Loucy (cell line): ENCODE data around the gene TOM1L2.

ENCODE experiments used
- H2AFZ ChIP-seq: fragments of 200-600 bp; sonication (generic); 2 replicates; pipeline ENCODE4 v1.6.0; 2016; ENCODE audit warnings: antibody characterized with exemption, mild to moderate bottlenecking, low read length, moderate library complexity
- H3F3A ChIP-seq: fragments of 200-600 bp; 2 replicates; pipeline ENCODE4 v1.6.0; 2016; ENCODE audit warnings: antibody characterized with exemption, low read depth, mild to moderate bottlenecking
- H3K27me3 ChIP-seq: fragments of 200-600 bp; sonication (generic); 2 replicates; pipeline ENCODE4 v1.6.1; 2014; ENCODE audit warnings: low read length, mild to moderate bottlenecking; ENCODE audit not compliant: insufficient read depth, poor library complexity, severe bottlenecking
- H3K36me3 ChIP-seq: fragments of 200-600 bp; sonication (generic); 2 replicates; pipeline ENCODE4 v1.6.1; 2016; ENCODE audit warnings: low read length; ENCODE audit not compliant: insufficient read depth
- H3K4me1 ChIP-seq: fragments of 200-600 bp; sonication (generic); 2 replicates; pipeline ENCODE4 v1.5.1; 2014; ENCODE audit warnings: low read length, mild to moderate bottlenecking; ENCODE audit not compliant: insufficient read depth, poor library complexity, severe bottlenecking
- H3K4me2 ChIP-seq: fragments of 200-600 bp; sonication (generic); 2 replicates; pipeline ENCODE4 v1.6.0; 2014; ENCODE audit warnings: antibody characterized with exemption, low read length, low read depth, mild to moderate bottlenecking; ENCODE audit not compliant: poor library complexity, severe bottlenecking
- H3K4me3 ChIP-seq: fragments of 200-600 bp; sonication (generic); 2 replicates; pipeline ENCODE4 v1.5.1; 2014; ENCODE audit warnings: low read length, mild to moderate bottlenecking, mixed read lengths; ENCODE audit not compliant: poor library complexity, severe bottlenecking
- H3K79me2 ChIP-seq: fragments of 200-600 bp; sonication (generic); 2 replicates; pipeline ENCODE4 v1.6.1; 2014; ENCODE audit warnings: low read length; ENCODE audit not compliant: insufficient read depth
- H3K9ac ChIP-seq: fragments of 200-600 bp; sonication (generic); 2 replicates; pipeline ENCODE4 v1.6.0; 2014; ENCODE audit warnings: mild to moderate bottlenecking, low read depth, low read length, moderate library complexity; ENCODE audit not compliant: poor library complexity, severe bottlenecking
- H3K9me2 ChIP-seq: fragments of 200-600 bp; sonication (generic); replicated peaks from 2 replicates; pipeline ENCODE4 v1.6.1; 2016; ENCODE audit warnings: low read depth, low read length, mixed read lengths
- H3K9me3 ChIP-seq: fragments of 200-600 bp; sonication (generic); 2 replicates; pipeline ENCODE4 v1.6.1; 2014; ENCODE audit warnings: mild to moderate bottlenecking, antibody characterized with exemption, low read length, low read depth; ENCODE audit not compliant: insufficient read depth
- H4K20me1 ChIP-seq: fragments of 200-600 bp; sonication (generic); 2 replicates; pipeline ENCODE4 v1.6.0; 2014; ENCODE audit warnings: antibody characterized with exemption, low read length, mild to moderate bottlenecking; ENCODE audit not compliant: insufficient read depth, poor library complexity, severe bottlenecking
- CTCF ChIP-seq: fragments of 200-600 bp; sonication (generic); conservative IDR thresholded peaks from 2 replicates; pipeline ENCODE4 v1.5.1; 2014; ENCODE audit warnings: mild to moderate bottlenecking, antibody characterized with exemption, low read length
- EZH2phosphoT487 ChIP-seq: fragments of 200-600 bp; IDR thresholded peaks from 2 replicates; pipeline ENCODE4 v1.6.1; 2018; ENCODE audit warnings: antibody characterized with exemption, mild to moderate bottlenecking, moderate library complexity, borderline replicate concordance

TOM1L2 gene

GRCh38 chr17:17855976-17856375 is 116.2 kb downstream of the TOM1L2 start:
- H3K79me2 ChIP-seq: no peaks in the 10 kb centered on the region
- no peak overlapping the region for H3K4me3 ChIP-seq
- H3F3A ChIP-seq: no peaks in the 10 kb centered on the region
- TF ChIP-seq EZH2phosphoT487 (no peak), CTCF (no peak)
- H4K20me1 ChIP-seq: no peaks in the 10 kb centered on the region
- no peaks in the 10 kb centered on the region for H3K9me3 ChIP-seq
- no peaks in the 10 kb centered on the region for H3K27me3 ChIP-seq
- H3K9ac ChIP-seq: no peak overlapping the region
- no peaks in the 10 kb centered on the region for H3K36me3 ChIP-seq
- H3K9me2 ChIP-seq: no peaks in the 10 kb centered on the region
- no peaks in the 10 kb centered on the region for H3K4me1 ChIP-seq
- no peak overlapping the region for H3K4me2 ChIP-seq
- no peak overlapping the region for H2AFZ ChIP-seq

- Histone ChIP-seq H3K9me2 (no peaks in the 10 kb centered on the region), H3K4me2 (no peak overlapping the region), H3K79me2 (no peaks in the 10 kb centered on the region), H4K20me1 (no peaks in the 10 kb centered on the region), H3K4me3 (no peak overlapping the region), H3K9ac (no peak overlapping the region), H2AFZ (no peak overlapping the region), H3F3A (no peaks in the 10 kb centered on the region), H3K9me3 (no peaks in the 10 kb centered on the region), H3K36me3 (no peaks in the 10 kb centered on the region), H3K4me1 (peaks cover 19% of the 10 kb centered on the region), H3K27me3 (no peaks in the 10 kb centered on the region)
- TF ChIP-seq CTCF (no peak), EZH2phosphoT487 (no peak)
Measured at GRCh38 chr17:17853811-17854447, 118.3 kb downstream of the TOM1L2 start.

- no peak overlapping the region for H3K4me3 ChIP-seq
- no peak overlapping the region for H2AFZ ChIP-seq
- H3F3A ChIP-seq: no peaks in the 10 kb centered on the region
- H3K36me3 ChIP-seq: no peaks in the 10 kb centered on the region
- H3K9ac ChIP-seq: no peak overlapping the region
- no peaks in the 10 kb centered on the region for H3K9me3 ChIP-seq
- no peaks in the 10 kb centered on the region for H3K79me2 ChIP-seq
- no peaks in the 10 kb centered on the region for H4K20me1 ChIP-seq
- TF ChIP-seq CTCF (no peak), EZH2phosphoT487 (no peak)
- H3K9me2 ChIP-seq: no peaks in the 10 kb centered on the region
- peaks cover 21% of the 10 kb centered on the region for H3K4me1 ChIP-seq
- no peak overlapping the region for H3K4me2 ChIP-seq
- H3K27me3 ChIP-seq: no peaks in the 10 kb centered on the region
Measured at GRCh38 chr17:17852930-17853329, 119.3 kb downstream of the TOM1L2 start.
